Measurements from ENCODE around the gene MS4A13.
"Not testable (repeated sequence)": the region's sequence is repeated elsewhere in the genome, so short reads cannot be mapped to it uniquely, and the experiment has no call there.

MS4A13 gene

GRCh38 chr11:60493454-60493853 is 21.7 kb upstream of the MS4A13 start:
- H3K4me3 ChIP-seq (ENCODE audit: low read depth, low read length) = no peak overlapping the region
- TF ChIP-seq CTCF (IDR thresholded peaks at IDR 0.05; ENCODE audit: borderline replicate concordance, insufficient read depth, low read depth, low read length) = no peak

GRCh38 chr11:60498399-60498798 is 16.8 kb upstream of the MS4A13 start:
- H3K4me3 ChIP-seq (ENCODE audit: low read depth, low read length) = no peak overlapping the region
- TF ChIP-seq CTCF (IDR thresholded peaks at IDR 0.05; ENCODE audit: borderline replicate concordance, insufficient read depth, low read depth, low read length) = no peak

- TF ChIP-seq CTCF (IDR thresholded peaks at IDR 0.05; ENCODE audit: borderline replicate concordance, insufficient read depth, low read depth, low read length) = no peak
- H3K4me3 ChIP-seq (ENCODE audit: low read depth, low read length) = no peak overlapping the region
These were observed 16.3 kb upstream of the MS4A13 start for GRCh38 chr11:60498853-60499252.

GRCh38 chr11:60500276-60500910 is 14.8 kb upstream of the MS4A13 start:
- no peak overlapping the region for H3K4me3 ChIP-seq (ENCODE audit: low read depth, low read length)
- TF ChIP-seq CTCF (IDR thresholded peaks at IDR 0.05; ENCODE audit: borderline replicate concordance, insufficient read depth, low read depth, low read length) = no peak

- TF ChIP-seq CTCF (IDR thresholded peaks at IDR 0.05; ENCODE audit: borderline replicate concordance, insufficient read depth, low read depth, low read length) = no peak
- no peak overlapping the region for H3K4me3 ChIP-seq (ENCODE audit: low read depth, low read length)
These were observed 12.9 kb upstream of the MS4A13 start for GRCh38 chr11:60502221-60502775.

- no peak for TF ChIP-seq CTCF (IDR thresholded peaks at IDR 0.05; ENCODE audit: borderline replicate concordance, insufficient read depth, low read depth, low read length)
- no peak overlapping the region for H3K4me3 ChIP-seq (ENCODE audit: low read depth, low read length)
These were observed 10.8 kb upstream of the MS4A13 start for GRCh38 chr11:60504219-60504905.

- not testable (repeated sequence) for H3K4me3 ChIP-seq (ENCODE audit: low read depth, low read length)
These were observed 5.6 kb upstream of the MS4A13 start for GRCh38 chr11:60509609-60510008.

GRCh38 chr11:60510209-60510608 is 5.0 kb upstream of the MS4A13 start:
- H3K4me3 ChIP-seq (ENCODE audit: low read depth, low read length) = not testable (repeated sequence)
